ENCODE results near the gene GALP.
"Not testable (repeated sequence)": the region's sequence is repeated elsewhere in the genome, so short reads cannot be mapped to it uniquely, and the experiment has no call there.

Gene GALP

GRCh38 chr19:56148955-56149655 lies 26.7 kb upstream of the GALP start:
- not testable (repeated sequence) for DNase-seq

GRCh38 chr19:56149656-56150038 lies 26.2 kb upstream of the GALP start:
- DNase-seq = no peak

DNA sequence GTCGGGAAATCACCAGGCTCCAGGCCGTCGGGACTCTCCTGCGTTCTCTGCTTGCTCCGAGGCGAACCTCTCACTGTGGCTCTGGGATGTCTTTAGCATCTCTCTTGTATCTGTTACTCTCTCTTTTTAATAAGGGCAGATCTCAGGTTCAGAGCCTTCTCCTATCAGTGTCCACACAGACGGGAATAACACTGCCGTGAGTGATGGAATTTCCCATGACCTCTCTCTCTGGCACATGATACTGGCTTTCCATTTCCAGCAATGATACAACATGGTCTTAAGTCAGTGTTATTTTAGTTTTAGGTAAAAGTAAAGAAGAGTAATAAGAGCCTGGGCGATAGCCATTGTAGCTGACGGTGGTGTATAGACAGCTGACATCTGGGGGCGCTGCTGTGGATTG lies 25.4 kb upstream of the GALP start:
- no peak for DNase-seq

GRCh38 chr19:56152644-56153043 lies 23.2 kb upstream of the GALP start:
- no peak for DNase-seq

DNA sequence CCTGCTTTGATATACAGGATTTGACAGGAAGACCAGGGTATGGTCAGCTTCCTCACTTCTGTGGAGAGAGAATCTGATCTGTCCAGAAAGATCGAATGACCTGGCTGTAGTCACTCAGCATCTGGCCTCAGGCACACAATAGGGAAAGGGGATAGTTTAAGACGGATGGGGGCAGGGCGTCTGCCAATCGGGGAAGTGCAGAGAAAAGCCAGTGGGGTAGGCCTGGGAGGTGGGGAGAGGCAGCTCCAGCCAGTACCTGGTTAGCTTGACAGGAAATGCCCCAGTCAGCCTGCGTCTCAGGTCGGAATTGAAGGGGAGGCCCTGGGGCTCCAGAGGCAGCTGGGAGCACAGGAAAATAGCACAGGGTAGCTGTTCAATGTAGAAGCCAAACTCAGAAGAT lies 22.3 kb upstream of the GALP start:
- no peak for DNase-seq

DNA sequence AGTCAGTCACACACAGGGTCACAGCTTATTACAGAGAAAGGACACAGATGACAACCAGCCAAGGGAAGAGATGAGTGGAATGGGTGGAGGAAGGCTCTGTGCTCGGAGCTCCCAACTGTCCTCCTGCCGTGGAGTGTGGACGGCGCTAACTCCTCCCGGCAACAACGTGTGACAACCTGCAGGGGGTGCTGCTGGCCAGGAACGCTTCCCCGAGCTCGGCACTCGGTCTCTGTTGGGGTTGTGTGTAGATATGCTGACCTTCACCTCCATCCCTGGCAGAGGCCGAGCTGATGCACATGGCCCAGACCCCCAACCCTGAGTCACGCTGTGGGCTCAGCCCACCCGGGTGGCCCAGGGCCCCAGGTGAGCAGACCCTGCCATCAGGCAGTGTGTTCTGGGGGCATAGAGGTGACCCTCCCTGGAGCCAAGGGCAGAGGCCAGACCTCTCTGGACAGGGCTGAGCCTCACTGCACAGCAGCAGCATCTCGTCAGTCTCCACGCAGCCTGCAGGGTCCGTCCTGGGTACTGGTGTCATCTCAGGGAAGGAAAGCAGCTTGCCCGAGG lies 20.6 kb upstream of the GALP start:
- DNase-seq = no peak

DNA sequence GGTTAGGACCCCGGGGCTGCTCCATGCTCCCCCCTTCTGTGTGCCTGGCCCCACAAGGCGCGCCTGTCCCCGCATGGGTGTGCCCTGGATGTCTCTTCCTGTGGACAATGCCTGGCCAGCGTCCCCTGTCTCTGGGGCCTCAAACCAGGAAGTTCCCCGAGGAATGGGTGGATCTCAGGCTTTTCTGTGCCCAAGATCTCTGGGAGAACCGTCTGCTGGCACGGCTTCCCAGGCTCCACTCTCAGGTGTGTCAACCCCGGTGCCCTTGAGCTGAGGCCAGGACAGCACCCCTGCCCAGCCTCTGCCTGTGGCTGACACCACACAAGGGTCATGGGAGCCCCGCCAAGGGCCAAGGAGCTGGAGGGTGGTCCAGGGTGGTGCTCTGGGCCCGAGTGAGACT lies 19.0 kb upstream of the GALP start:
- no peak for DNase-seq

DNA sequence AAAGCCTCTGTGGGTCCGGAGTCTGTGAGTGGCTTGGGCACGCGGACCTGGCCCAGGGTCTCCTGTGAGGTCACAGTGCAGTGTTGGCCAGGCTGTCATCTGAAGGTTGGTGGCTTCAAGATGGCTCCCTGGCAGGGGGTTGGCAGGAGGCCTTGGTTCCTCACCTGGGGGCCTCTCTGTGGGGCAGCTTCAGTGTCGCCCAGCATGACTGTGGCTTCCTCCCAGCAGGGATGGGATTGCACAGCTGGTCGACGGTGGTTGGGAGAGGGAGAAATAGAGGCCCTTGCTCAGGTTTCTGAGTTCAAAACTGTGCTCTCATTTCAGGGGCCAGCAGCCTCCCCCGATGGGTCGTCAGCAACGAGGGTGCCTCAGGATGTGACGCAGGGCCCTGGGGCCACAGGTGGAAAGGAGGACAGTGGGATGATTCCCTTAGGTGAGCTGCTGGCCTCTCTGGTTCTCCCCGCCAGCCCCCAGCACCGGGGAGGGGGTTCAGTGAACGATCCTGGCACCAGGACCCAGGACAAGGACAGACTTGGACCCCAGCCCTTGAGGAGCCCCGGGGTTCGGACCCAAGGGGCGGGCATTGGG lies 17.5 kb upstream of the GALP start:
- DNase-seq = no peak

DNA sequence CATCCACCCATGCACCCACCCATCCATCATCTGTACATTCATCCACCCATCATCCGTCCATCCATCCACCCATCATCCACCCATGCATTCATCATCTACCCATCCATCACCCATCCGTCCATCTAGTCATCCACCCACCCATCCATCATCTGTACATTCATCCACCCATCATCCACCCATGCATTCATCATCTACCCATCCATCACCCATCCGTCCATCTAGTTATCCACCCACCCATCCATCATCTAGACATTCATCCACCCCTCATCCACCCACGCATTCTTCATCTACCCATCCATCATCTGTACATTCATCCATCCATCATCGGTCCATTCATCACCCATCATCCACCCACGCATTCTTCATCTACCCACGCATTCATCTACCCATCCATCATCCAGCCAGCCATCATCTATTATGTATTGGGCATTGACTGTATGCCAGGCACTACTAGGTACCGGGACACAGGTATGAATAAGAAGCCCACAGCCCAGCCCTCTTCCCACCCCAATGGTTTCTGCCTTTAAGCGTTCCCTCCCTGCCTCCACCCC lies 16.7 kb upstream of the GALP start:
- DNase-seq = no peak

DNA sequence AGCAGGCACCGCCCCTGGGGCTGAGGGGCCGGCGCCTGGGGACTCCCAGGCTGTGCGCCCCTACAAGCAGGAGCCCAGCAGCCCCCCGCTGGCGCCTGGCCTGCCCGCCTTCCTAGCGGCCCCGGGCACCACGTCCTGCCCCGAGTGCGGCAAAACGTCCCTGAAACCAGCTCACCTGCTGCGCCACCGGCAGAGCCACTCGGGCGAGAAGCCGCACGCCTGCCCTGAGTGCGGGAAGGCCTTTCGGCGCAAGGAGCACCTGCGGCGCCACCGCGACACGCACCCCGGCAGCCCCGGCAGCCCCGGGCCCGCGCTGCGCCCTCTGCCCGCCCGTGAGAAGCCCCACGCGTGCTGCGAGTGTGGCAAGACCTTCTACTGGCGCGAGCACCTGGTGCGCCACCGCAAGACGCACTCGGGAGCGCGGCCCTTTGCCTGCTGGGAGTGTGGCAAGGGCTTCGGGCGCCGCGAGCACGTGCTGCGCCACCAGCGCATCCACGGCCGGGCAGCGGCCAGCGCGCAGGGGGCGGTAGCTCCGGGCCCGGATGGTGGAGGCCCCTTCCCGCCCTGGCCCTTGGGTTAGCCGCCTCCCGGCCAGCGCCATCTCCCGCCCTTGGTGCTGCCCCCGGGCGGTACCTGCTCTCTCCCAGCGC lies 16.1 kb upstream of the GALP start:
- DNase-seq = no peak

DNA sequence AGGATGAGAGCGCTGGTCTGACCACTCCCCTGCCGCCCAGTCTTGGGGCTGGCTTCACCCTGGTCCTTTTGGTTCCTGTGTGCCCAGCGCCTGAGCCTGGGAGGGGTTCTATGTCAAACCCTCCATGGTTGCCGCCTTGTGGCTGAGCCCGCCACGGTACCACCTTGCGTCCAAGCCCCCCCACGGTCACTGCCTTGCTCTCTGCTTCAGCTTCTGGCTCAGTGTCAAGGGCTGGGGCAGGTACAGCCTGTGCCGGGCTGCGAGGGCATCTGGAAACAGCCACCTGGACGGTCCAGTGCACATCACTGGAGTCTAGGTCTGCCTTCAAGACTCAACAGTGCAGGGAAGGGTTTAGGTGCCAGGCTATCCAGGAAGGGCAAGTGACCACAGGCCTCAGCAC lies 14.3 kb upstream of the GALP start:
- no peak for DNase-seq

DNA sequence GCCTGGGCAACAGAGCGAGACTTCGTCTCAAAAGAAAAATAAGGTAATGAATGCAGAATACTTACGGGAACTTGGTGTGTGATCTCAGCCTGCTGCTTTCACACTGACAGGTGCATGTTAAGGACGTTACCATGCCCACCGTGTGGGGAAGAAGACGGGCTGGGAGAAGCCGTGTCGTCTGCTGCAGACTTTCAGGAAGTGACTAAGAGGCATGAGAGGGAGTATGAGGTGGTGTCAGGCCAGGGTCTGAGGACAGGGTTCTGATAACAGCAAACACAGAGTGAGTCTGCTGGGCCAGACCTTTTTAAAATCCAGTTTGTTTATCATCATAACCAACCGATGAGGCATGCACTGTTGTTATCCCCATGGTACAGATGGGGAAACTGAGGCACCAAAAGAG lies 13.6 kb upstream of the GALP start:
- no peak for DNase-seq

- no peak for DNase-seq
Observed at GRCh38 chr19:56163097-56163496, 12.7 kb upstream of the GALP start.

DNA sequence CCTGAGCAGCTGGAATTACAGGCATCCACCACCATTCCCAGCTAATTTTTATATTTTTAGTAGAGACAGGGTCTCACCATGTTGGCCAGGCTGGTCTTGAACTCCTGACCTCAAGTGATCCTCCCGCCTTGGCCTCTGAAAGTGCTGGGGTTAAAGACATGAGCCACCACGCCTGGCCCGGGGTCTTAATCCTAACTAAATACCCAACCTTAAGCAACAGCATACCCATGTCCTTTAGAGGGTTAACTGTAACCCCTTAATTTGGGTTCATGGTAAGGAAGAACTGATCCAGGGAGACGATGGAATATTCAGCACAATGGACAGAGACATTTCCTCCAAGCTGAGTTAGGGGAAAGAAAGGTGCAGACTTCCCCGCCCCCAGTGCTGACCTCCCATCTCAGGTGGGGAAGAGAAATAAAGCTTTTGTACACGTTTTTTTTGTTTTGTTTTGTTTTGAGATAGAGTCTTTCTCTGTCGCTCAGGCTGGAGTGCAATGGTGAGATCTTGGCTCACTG lies 8.7 kb upstream of the GALP start:
- DNase-seq = no peak

DNA sequence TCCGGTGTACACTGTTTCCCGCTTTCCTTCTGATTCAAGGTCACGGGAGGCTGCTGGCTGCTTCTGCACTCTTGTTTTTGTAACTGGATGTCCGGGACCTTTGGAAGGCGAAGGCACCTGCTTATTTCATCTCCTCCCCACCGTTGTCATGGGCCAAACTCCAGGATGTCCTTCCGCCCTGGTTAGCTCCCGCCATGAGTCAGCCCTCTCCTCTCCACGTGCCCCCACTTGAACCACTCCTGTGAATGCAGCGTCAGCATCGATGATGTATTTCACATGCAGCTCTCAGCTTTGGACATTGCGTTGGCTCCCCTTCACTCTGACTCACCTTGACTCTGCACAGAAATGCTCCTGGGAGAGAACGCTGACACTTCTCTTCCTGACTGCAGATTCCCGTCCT lies 5.5 kb upstream of the GALP start:
- DNase-seq = no peak

DNA sequence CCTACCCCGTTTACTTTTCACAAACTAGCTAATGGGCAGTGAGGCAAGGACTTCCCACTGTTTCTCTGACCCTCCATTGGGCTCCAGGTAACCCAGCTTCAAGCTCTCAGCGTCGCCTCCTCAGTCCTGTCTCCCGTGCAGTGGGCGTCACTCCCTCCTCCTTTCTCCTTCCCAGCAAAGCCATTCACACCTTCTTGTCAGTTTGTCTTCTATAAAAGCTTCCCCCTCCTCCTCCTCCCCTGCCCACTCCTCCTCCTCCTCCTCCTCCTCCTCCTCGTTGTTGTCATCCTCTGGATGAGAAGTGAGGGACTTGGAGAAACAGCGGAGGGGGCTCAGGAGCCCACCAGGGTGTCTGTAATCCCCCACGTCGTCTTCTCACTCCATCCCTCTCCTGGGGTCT lies 1.7 kb upstream of the GALP start:
- no peak for DNase-seq

GRCh38 chr19:56174550-56174949 lies 1.3 kb upstream of the GALP start:
- no peak for DNase-seq

- DNase-seq = not testable (repeated sequence)
Observed at GRCh38 chr19:56176310-56176709, 502 bp downstream of the GALP start.

DNA sequence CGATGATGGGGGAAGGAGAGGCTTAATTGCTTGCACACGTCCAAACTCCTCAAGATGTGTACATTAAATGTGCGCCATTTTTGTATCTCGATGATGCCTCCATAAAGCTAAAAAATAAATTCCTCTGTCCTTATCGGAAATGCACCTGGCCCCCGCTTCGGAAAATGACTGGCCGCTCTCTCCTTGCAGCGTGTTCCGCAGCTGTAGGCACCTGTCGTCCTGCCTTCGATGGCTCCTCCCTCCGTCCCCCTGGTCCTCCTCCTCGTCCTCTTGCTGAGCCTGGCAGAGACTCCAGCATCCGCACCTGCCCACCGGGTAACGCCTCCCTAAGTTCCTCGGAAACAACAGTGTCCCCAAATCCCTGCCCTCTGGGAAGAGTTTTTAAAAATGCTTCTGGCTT lies 1.1 kb downstream of the GALP start:
- DNase-seq = no peak

GRCh38 chr19:56177564-56178243 lies 1.9 kb downstream of the GALP start:
- no peak for DNase-seq

DNA sequence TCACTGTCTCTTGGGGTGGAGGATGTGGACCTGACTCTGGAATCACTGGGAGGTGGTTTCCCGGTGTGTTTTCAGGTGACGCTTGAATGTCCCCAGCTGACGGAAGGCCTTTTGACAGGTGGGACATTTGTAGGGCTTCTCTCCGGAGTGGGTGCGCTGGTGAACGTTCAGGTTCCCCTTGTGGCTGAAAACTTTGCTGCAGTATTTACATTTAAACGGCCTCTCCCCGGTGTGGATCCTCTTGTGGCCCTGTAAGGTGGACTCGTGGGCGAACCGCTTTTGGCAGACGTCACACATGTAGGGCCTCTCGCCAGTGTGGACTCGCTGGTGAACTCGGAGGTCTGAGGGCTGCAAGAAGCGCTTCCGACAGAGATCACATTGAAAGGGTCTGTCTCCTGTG lies 14.0 kb downstream of the GALP start:
- no peak for DNase-seq

DNA sequence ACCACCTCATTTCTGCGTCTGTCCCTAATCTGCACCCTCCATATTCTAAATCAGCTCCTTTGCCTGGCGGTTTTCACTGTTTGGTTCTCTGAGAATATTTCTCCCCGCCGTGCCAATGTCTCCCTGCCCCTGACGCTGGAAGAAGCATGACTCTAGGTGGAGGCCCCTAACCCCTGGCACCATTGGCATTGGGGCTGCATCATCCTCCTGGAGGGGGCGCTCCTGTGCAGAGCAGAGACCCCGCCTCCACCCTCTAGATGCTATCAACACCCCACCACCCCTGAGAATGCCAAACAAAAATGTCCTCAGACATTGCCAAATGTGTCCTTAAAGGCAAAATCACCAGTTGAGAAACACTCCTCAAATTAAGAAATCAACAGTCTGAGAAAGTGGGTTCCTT lies 15.3 kb downstream of the GALP start:
- no peak for DNase-seq

DNA sequence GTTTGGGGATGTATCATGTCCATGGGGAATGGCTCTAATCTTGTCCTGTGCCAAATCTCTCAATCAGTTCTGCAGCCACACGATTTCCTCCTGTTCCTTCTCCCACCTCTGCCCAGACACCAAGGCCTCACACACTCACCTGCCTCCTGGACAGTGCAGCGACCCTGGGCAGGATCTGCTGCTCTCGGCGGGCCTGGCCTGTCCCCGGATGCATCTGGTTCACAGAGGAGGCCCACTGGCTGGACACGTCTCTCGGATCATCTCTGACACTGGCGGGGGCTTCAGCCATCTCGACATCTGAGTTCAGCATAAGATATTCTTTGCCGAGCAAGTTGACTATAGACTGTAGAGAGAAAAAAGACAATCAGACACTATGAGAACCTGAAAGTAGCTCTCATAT lies 15.9 kb downstream of the GALP start:
- no peak for DNase-seq

Data from 8988T (cell line).